ENCODE data around the gene CHST10. TPM values are rescaled to one million over a fixed set of nuclear protein-coding genes. Genes with fewer than 3 reads are reported as not detected.

The CHST10 gene
- total and polyA plus RNA-seq, 7 donors = 0.46 to 15.1 (median 6.8) TPM

DNA sequence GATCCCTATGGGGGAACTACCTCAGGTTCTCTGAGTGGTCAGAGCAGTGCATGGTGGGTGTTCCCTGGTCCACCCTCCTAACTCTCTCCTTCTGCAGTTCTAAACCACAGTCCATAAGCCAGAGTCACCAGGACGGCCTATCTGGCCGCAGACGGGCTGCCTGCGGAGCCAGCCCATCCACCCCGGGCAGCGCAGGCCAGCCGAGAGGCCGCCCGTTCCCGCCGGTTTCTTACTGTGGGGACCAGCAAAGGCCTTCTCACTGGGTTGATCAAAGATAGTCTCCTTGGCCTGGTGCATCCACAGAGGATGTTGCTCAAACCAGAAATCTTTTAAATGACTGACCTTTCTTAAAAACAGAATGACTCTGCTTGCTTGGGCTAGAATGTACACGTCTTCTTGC lies 9.6 kb upstream of the CHST10 start:
- H3K27ac ChIP-seq = peak overlapping the region in 2 of 4 donors; percentile 27 to 55
- TF ChIP-seq EP300 (IDR thresholded peaks at IDR 0.05) (no peak), POLR2A (IDR thresholded peaks at IDR 0.05) (no peak), POLR2AphosphoS5 (IDR thresholded peaks at IDR 0.05) (no peak), CTCF (IDR thresholded peaks at IDR 0.05) (no peak)
- no peaks in the 10 kb centered on the region for H3K9me3 ChIP-seq
- H3K36me3 ChIP-seq = no peaks in the 10 kb centered on the region
- peaks cover 0 to 32% (median 9%) of the 10 kb centered on the region in 4 donors for H3K4me1 ChIP-seq
- 89 to 93% methylated on average over 12 of the region's 12 CpGs for WGBS, 2 donors
- intact Hi-C loops (cut with DNase I) = loop anchor here (2.0 kb wide), 1 partner anchor 136 kb away; the partner anchor contains the start of gene PDCL3
- DNase-seq = no peak
- H3K27me3 ChIP-seq = no peaks in the 10 kb centered on the region
- no peak overlapping the region for H3K4me3 ChIP-seq

DNA sequence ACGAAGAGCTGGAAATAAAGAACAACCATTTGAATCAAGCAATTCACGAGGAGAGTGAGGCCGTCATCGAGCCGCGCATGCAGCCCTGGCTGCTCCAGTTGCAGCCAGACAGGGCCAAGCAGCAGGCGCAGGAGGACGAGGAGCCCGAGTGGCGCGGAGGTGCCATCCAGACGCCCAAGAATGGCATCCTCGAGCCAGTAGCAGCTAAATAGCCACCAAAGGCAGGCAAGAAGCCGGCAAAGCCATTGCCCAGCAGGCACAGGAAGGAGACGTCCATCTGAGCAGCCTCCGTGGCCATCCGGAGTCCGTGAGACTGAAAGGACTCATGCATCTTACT lies 8.9 kb upstream of the CHST10 start:
- intact Hi-C loops (cut with DNase I) = loop anchor here (2.0 kb wide), 1 partner anchor 136 kb away; the partner anchor contains the start of gene PDCL3
- Histone ChIP-seq H3K27ac (peak overlapping the region in 2 of 4 donors; percentile 50 to 58), H3K36me3 (no peaks in the 10 kb centered on the region), H3K9me3 (no peaks in the 10 kb centered on the region), H3K4me3 (no peak overlapping the region), H3K27me3 (no peaks in the 10 kb centered on the region), H3K4me1 (peaks cover 0 to 32% (median 9%) of the 10 kb centered on the region in 4 donors)
- no peak for DNase-seq
- TF ChIP-seq EP300 (IDR thresholded peaks at IDR 0.05) (no peak), POLR2A (IDR thresholded peaks at IDR 0.05) (no peak), CTCF (IDR thresholded peaks at IDR 0.05) (no peak), POLR2AphosphoS5 (IDR thresholded peaks at IDR 0.05) (no peak)
- WGBS, 2 donors = 85 to 90% methylated on average over 18 of the region's 18 CpGs

- Histone ChIP-seq H3K4me3 (no peak overlapping the region), H3K27ac (peak overlapping the region; percentile 45 to 58 (median 50)), H3K4me1 (peaks cover 0 to 32% (median 9%) of the 10 kb centered on the region in 4 donors), H3K27me3 (no peaks in the 10 kb centered on the region), H3K36me3 (no peaks in the 10 kb centered on the region), H3K9me3 (no peaks in the 10 kb centered on the region)
- intact Hi-C loops (cut with DNase I) = loop anchor here (2.0 kb wide), 1 partner anchor 137 kb away; the partner anchor contains the start of gene PDCL3
- no peak for DNase-seq
- WGBS, 2 donors = 86 to 87% methylated on average over 15 of the region's 15 CpGs
- no peak for TF ChIP-seq CTCF (IDR thresholded peaks at IDR 0.05)
- TF ChIP-seq EP300 (IDR thresholded peaks at IDR 0.05) = no peak
- no peak for TF ChIP-seq POLR2A (IDR thresholded peaks at IDR 0.05)
Observed at GRCh38 chr2:100425573-100426383, 8.3 kb upstream of the CHST10 start.

- Histone ChIP-seq H3K27ac (peak overlapping the region; percentile 45 to 58 (median 50)), H3K4me1 (peaks cover 0 to 32% (median 9%) of the 10 kb centered on the region in 4 donors), H3K27me3 (no peaks in the 10 kb centered on the region), H3K9me3 (no peaks in the 10 kb centered on the region), H3K4me3 (no peak overlapping the region), H3K36me3 (no peaks in the 10 kb centered on the region)
- DNase-seq = no peak
- intact Hi-C loops (cut with DNase I) = no loop called here
- TF ChIP-seq POLR2AphosphoS5 (IDR thresholded peaks at IDR 0.05) (no peak), EP300 (IDR thresholded peaks at IDR 0.05) (no peak), POLR2A (IDR thresholded peaks at IDR 0.05) (no peak), CTCF (IDR thresholded peaks at IDR 0.05) (no peak)
- WGBS, 2 donors = 88 to 92% methylated on average over 4 of the region's 4 CpGs
Observed at GRCh38 chr2:100425107-100425506, 7.6 kb upstream of the CHST10 start.
